IgD-negative memory B cell (primary cell): ENCODE data around the gene FABP6. TPM values are rescaled to one million over a fixed set of nuclear protein-coding genes. Genes with fewer than 3 reads are reported as not detected.
"Not testable (repeated sequence)": the region's sequence is repeated elsewhere in the genome, so short reads cannot be mapped to it uniquely, and the experiment has no call there.

Source experiments
- H3K27ac Mint-ChIP-seq, 3 donors: one replicate each; pipeline ENCODE4 v1.8.0; 2020 to 2022; ENCODE audit warnings: mild to moderate bottlenecking in 3 of 3, mixed read lengths in 3 of 3, moderate library complexity in 1 of 3
- H3K27me3 Mint-ChIP-seq: one replicate; pipeline ENCODE4 v1.8.0; 2021; ENCODE audit warnings: mixed read lengths
- H3K36me3 Mint-ChIP-seq: one replicate; pipeline ENCODE4 v1.8.0; 2020; ENCODE audit warnings: mild to moderate bottlenecking, mixed read lengths
- H3K4me1 Mint-ChIP-seq, 3 donors: one replicate each; pipeline ENCODE4 v1.8.0; 2020 to 2022; ENCODE audit warnings: mixed read lengths in 3 of 3, mild to moderate bottlenecking in 1 of 3
- H3K4me3 Mint-ChIP-seq, 4 donors: one replicate each; pipeline ENCODE4 v1.8.0; 2020 to 2022; ENCODE audit warnings: mild to moderate bottlenecking in 4 of 4, mixed read lengths in 4 of 4, moderate library complexity in 3 of 4
- H3K9me3 Mint-ChIP-seq, 3 donors: one replicate each; pipeline ENCODE4 v1.8.0; 2020 to 2021; ENCODE audit warnings: mixed read lengths in 3 of 3, mild to moderate bottlenecking in 1 of 3
- polyA plus RNA-seq: library from polyadenylated mRNA; unstranded; fragments of 300-500 nt; fragmentation: Illumina TruSeq; gene quantifications from one replicate; pipeline ENCODE4 v1.2.3, GENCODE V29; 2021

Gene FABP6
- not detected for polyA plus RNA-seq

GRCh38 chr5:160229190-160229742, at the start of gene FABP6:
Gene FABP6, plus strand, starts transcription at chr5:160229506. Its CDS starts 52 bp downstream, at chr5:160229558.
- peaks cover 4% of the 10 kb centered on the region for H3K27me3 Mint-ChIP-seq
- H3K4me3 Mint-ChIP-seq, result peak within 1 kb of the TSS in 1 of 4 donors; percentile 35

GRCh38 chr5:160180931-160181330, 48.4 kb upstream of the FABP6 start:
- H3K4me1 Mint-ChIP-seq, result peaks cover 0 to 6% (median 2%) of the 10 kb centered on the region in 3 donors
- H3K27me3 Mint-ChIP-seq, result peaks cover 4% of the 10 kb centered on the region
- peak overlapping the region in 1 of 3 donors; percentile 16 for H3K27ac Mint-ChIP-seq
- no peak overlapping the region for H3K4me3 Mint-ChIP-seq
- no peaks in the 10 kb centered on the region for H3K9me3 Mint-ChIP-seq
- H3K36me3 Mint-ChIP-seq, result no peaks in the 10 kb centered on the region

More at GRCh38 chr5:160229190-160229742, at the start of gene FABP6:
- H3K4me1 Mint-ChIP-seq, result peaks cover 0 to 2% (median 0%) of the 10 kb centered on the region in 3 donors
- no peaks in the 10 kb centered on the region for H3K9me3 Mint-ChIP-seq
- H3K27ac Mint-ChIP-seq, result no peak within 1 kb of the TSS
- H3K36me3 Mint-ChIP-seq, result peaks cover 1% of the 10 kb centered on the region

GRCh38 chr5:160181965-160182622, 47.2 kb upstream of the FABP6 start:
- peaks cover 0 to 9% (median 5%) of the 10 kb centered on the region in 3 donors for H3K9me3 Mint-ChIP-seq
- H3K4me1 Mint-ChIP-seq, result peaks cover 0 to 11% (median 6%) of the 10 kb centered on the region in 3 donors
- H3K27me3 Mint-ChIP-seq, result peaks cover 9% of the 10 kb centered on the region
- H3K27ac Mint-ChIP-seq, result no peak overlapping the region
- H3K36me3 Mint-ChIP-seq, result peaks cover 2% of the 10 kb centered on the region
- no peak overlapping the region for H3K4me3 Mint-ChIP-seq

DNA sequence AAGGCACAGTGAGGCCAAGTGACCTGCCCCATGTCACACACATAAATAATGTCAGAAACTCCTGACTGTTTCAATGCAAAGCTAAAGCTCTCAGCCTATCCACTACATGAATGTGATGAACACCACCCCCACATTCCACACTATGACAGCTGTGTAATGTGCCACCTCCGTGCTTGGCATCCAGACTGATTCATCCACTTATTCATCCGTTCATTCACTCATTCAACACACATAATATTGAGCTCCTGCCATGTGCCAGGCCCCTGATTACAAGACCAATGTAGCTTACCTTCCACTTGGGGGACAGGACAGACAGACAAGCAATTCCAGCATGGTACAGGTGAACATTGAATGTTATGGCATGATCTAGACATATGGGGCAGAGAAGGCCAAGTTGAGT, 46.2 kb upstream of the FABP6 start:
- peak overlapping the region in 1 of 4 donors; percentile 35 for H3K4me3 Mint-ChIP-seq
- peaks cover 0 to 11% (median 6%) of the 10 kb centered on the region in 3 donors for H3K4me1 Mint-ChIP-seq
- H3K27ac Mint-ChIP-seq, result no peak overlapping the region
- peaks cover 0 to 10% (median 5%) of the 10 kb centered on the region in 3 donors for H3K9me3 Mint-ChIP-seq
- H3K27me3 Mint-ChIP-seq, result peaks cover 11% of the 10 kb centered on the region
- H3K36me3 Mint-ChIP-seq, result peaks cover 2% of the 10 kb centered on the region

- peaks cover 0 to 11% (median 10%) of the 10 kb centered on the region in 3 donors for H3K4me1 Mint-ChIP-seq
- peaks cover 0 to 10% (median 5%) of the 10 kb centered on the region in 3 donors for H3K9me3 Mint-ChIP-seq
- H3K4me3 Mint-ChIP-seq, result peak overlapping the region in 1 of 4 donors; percentile 82
- peaks cover 2% of the 10 kb centered on the region for H3K36me3 Mint-ChIP-seq
- peak overlapping the region in 1 of 3 donors; percentile 82 for H3K27ac Mint-ChIP-seq
- H3K27me3 Mint-ChIP-seq, result peaks cover 13% of the 10 kb centered on the region
Measured at GRCh38 chr5:160185626-160186360, 43.5 kb upstream of the FABP6 start.

DNA sequence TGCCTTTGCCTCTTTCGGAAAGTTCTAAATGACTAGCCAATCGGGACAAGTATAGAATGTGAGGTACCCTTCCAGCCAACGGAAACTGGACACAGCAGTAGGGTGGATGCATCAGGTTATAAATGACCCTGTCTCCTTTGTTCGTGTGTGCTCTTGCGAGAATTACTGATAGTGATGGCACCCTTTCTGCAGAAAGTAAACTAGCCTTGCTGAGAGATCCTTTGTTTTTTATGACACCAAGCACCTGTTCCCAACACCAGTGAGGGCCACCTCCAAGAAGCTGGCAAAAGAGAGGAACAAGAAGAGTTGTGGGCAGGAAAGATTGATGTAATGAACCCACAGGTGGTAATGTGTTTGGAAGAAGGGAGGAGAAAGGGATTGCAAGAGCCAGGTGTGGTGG, 42.8 kb upstream of the FABP6 start:
- Mint-ChIP-seq H3K36me3 (peaks cover 2% of the 10 kb centered on the region), H3K4me1 (peaks cover 0 to 11% (median 10%) of the 10 kb centered on the region in 3 donors), H3K27ac (no peak overlapping the region), H3K9me3 (peaks cover 0 to 10% (median 5%) of the 10 kb centered on the region in 3 donors), H3K27me3 (peaks cover 15% of the 10 kb centered on the region), H3K4me3 (peak overlapping the region in 1 of 4 donors; percentile 55)

DNA sequence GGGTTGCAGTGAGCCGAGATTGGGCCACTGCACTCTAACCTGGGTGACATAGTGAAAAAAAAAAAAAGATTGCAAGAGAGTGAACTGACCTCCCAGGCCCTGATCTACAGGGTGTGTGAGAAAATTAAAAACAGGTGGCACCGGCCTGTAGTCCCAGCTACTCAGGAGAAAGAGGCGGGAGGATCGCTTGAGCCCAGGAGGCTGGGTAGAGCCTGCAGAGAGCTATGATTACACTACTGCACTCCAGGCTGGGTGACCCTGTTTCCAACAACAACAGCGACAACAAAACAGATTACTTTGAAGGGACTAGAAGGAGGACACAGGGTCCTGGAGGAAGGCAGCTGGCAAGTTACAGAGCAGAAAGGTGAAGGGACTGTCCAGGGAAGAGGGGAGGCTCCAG, 42.2 kb upstream of the FABP6 start:
- Mint-ChIP-seq H3K9me3 (peaks cover 0 to 10% (median 5%) of the 10 kb centered on the region in 3 donors), H3K27ac (no peak overlapping the region), H3K36me3 (peaks cover 2% of the 10 kb centered on the region), H3K4me3 (peak overlapping the region in 1 of 4 donors; percentile 71), H3K4me1 (peaks cover 0 to 11% (median 10%) of the 10 kb centered on the region in 3 donors), H3K27me3 (peaks cover 15% of the 10 kb centered on the region)

GRCh38 chr5:160188141-160189015, 40.9 kb upstream of the FABP6 start:
- H3K4me3 Mint-ChIP-seq, result peak overlapping the region in 3 of 4 donors; percentile 2 to 73 (median 12)

DNA sequence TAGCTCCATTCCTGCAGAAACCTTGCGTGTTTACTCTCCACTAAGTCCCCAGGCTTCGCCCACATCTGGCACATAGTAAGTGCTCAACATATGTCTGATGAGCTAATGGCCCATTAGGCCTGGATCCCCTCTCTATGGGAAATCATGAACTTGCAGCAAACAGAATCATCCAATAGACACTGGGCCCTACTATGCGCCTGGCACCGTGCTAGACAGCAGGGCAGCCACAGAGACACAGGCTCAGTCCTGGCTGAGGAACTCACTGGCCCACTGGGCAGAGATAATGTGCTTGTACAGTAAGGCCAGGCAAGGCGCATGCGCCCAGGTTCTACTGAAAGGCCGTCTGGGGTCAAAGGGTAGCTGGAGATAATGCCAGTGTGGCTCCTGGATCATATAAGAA, 36.9 kb upstream of the FABP6 start:
- Mint-ChIP-seq H3K36me3 (peaks cover 1% of the 10 kb centered on the region), H3K9me3 (no peaks in the 10 kb centered on the region), H3K4me1 (peaks cover 0 to 6% (median 0%) of the 10 kb centered on the region in 3 donors), H3K27ac (no peak overlapping the region), H3K27me3 (peaks cover 11% of the 10 kb centered on the region), H3K4me3 (no peak overlapping the region)

More at GRCh38 chr5:160188141-160189015, 40.9 kb upstream of the FABP6 start:
- no peak overlapping the region for H3K27ac Mint-ChIP-seq
- peaks cover 0 to 11% (median 10%) of the 10 kb centered on the region in 3 donors for H3K4me1 Mint-ChIP-seq
- peaks cover 18% of the 10 kb centered on the region for H3K27me3 Mint-ChIP-seq
- H3K9me3 Mint-ChIP-seq, result peaks cover 0 to 10% (median 5%) of the 10 kb centered on the region in 3 donors
- peaks cover 3% of the 10 kb centered on the region for H3K36me3 Mint-ChIP-seq

GRCh38 chr5:160193076-160193475, 36.2 kb upstream of the FABP6 start:
- H3K27ac Mint-ChIP-seq, H3K9me3 Mint-ChIP-seq, H3K36me3 Mint-ChIP-seq, H3K4me3 Mint-ChIP-seq, H3K4me1 Mint-ChIP-seq: not testable (repeated sequence)
- H3K27me3 Mint-ChIP-seq, result peaks cover 11% of the 10 kb centered on the region

GRCh38 chr5:160193790-160194189, 35.5 kb upstream of the FABP6 start:
- H3K27ac Mint-ChIP-seq, H3K9me3 Mint-ChIP-seq, H3K4me3 Mint-ChIP-seq, H3K4me1 Mint-ChIP-seq, H3K36me3 Mint-ChIP-seq: not testable (repeated sequence)
- H3K27me3 Mint-ChIP-seq, result peaks cover 16% of the 10 kb centered on the region

DNA sequence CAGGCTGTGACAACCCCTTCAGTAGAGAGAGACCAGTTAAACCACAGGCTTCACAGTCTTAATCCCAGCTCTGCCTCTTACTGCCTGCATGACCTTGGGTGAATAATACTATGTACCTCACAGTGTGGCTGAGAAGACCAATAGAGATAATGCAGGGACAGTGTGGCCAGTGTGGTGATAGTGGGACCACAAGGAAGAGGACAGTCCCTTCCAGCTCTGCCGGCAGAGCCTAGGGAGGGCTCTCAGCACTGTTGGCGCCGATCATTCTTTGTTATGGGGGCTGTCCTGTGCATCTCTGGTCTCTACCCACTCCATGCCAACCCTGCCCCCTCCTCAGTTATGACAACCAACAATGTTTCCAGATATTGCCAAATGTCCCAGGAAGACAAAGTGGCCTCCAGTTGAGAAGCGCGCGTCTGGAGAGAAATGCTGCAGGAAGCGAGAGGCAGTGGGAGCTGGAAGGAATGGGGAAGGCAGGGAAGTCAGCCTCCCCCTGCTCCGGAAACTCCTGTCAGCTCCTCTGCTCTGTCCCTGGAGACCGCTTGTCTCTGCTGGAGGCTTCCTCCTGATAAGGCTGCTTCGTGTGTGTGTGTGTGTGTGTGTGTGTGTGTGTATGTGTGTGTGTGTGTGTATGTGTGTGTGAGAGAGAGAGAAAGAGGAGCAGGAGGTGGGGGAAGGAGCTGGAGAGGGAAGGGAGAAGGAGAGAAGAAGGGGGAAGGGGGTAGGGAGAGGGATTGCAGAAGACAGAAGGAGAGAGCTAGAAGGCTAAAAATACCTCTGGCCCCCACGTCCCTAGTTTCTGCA, 31.8 kb upstream of the FABP6 start:
- Mint-ChIP-seq H3K27ac (no peak overlapping the region), H3K9me3 (no peaks in the 10 kb centered on the region), H3K4me1 (peaks cover 4 to 12% (median 6%) of the 10 kb centered on the region in 3 donors), H3K27me3 (peaks cover 18% of the 10 kb centered on the region), H3K4me3 (no peak overlapping the region), H3K36me3 (no peaks in the 10 kb centered on the region)

DNA sequence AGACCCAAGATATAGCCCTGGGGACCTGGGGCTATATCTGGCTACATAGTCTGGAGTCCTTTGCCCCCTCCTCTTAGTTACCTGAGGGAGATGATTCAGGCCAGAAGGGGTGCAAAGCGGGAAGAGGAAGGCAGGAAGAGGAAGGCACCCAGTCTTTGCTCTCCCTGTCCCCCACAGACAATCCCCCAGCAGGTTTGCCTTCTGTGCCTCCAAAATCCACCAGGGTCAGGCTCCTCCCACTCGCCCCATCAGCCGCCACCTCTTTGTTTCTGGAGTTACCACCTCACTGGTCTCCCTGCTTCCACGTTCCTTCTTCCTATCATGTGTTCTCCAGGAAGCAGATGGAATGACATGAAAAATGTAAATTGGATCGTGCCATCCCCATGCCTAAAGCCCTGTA, 31.2 kb upstream of the FABP6 start:
- no peaks in the 10 kb centered on the region for H3K9me3 Mint-ChIP-seq
- no peak overlapping the region for H3K27ac Mint-ChIP-seq
- H3K4me1 Mint-ChIP-seq, result peaks cover 4 to 12% (median 6%) of the 10 kb centered on the region in 3 donors
- H3K4me3 Mint-ChIP-seq, result peak overlapping the region in 2 of 4 donors; percentile 11 to 58
- no peaks in the 10 kb centered on the region for H3K36me3 Mint-ChIP-seq
- H3K27me3 Mint-ChIP-seq, result peaks cover 16% of the 10 kb centered on the region
